HG03060 (cell line): Measurements from ENCODE around the gene KIDINS220.

ENCODE experiments used
- ATAC-seq: cut with Tn5 transposase; IDR thresholded peaks from one replicate; pipeline ENCODE4 v1.9.1; 2021; ENCODE audit warnings: low read depth, moderate number of reproducible peaks; ENCODE audit not compliant: unreplicated experiment

The KIDINS220 gene

DNA sequence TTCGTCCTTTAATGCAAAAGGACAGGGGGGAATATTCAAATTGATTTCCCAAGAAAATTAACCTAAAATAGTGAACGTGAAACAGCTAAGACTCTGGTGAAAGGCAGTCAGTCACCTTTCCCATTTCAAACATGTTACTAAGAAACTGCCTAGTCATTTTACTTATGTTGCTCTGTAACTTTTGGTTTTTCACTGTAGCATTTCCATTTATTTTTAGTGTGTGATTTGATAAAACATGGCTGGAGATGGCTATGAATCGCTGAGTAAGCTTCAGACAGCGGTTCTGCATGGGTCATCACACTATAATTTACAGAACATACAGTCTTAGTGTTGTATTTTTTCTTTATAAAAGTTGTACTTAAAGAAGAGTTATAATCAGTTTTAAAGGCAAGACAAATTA is 16.0 kb upstream of the KIDINS220 start:
- ATAC-seq, result no peak

DNA sequence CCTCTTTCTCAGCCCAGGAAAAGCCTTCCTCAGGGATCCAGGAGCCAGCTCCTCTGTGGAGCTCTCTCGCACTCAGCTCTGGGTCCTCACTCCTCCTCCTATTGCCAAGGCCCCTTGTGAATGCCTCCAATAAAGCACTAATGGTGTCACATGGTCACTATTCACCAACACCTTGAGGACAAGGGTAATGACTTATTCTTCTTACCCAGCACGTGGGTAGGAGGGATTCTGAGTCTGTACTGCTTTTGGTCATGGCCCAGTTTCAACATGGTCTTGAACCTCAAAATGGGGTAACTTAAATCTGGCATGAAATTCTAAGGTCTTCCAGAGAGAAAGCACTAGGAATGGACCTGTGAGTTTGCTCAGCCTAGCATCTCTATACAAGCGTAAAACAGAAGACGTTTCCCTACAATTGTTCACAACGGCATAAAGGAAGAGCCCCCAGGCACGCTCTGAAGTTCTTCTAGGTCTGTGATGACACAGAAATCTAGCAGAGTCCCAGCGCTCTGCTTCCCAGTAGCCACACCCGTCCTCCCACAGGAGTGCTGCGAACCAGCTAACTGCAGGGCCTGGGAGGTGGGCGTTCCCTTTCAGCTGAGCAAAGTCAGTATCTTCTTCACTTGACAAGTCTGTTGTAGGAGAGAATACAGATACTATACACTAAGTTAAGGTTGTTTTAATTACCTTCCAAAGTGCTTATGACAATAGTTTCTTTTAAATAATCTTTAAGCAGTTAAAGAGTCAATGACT is 14.6 kb upstream of the KIDINS220 start:
- no peak for ATAC-seq

DNA sequence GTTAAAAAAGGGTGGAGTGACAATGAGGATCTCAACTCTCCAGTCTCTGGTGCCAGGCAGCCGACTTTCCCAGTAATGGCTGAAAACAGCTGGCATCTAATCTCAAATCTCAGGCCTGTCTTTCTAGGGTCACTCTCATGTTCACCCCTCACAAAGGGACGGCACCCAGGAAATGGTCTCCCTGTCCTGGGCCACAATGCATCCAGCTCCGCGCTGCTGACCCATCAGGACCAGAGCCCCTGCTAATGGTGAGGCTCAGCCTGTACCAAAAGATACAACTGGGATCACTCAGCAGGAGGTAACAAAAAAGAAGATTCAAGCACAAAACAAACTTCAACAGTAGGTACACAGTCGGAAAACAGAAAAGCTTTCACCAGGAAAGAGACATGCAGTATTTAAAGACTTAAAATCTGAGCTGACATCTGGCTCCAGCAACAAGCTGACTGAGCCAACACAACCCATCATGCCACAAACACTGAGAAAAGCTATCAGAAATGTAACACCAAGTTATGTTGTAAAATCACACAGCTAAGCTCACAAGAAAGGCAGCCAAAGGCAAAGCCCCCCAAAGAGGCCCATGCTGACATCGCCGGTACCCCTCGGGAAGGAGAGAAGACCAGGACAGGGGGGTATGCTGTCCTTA is 13.6 kb upstream of the KIDINS220 start:
- ATAC-seq, result no peak

DNA sequence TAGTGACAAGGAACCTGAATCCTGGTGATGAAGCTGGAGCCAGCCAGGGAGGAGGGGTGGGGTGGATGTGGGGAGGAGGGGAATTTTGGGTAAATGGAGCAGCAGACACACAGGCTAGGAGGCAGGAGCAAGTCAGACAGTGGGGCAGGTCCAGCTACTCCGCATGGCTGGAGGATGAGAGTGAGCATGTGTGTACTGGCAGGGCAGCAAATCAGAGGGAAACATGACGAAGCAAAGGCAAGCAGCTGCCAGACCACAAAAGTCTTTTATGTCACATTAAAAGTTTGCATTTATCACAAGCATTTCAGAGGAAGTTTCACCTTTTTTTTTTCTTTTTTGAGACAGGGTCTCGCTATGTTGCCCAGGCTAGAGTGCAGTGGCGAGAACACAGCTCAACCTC is 11.9 kb upstream of the KIDINS220 start:
- ATAC-seq, result no peak

DNA sequence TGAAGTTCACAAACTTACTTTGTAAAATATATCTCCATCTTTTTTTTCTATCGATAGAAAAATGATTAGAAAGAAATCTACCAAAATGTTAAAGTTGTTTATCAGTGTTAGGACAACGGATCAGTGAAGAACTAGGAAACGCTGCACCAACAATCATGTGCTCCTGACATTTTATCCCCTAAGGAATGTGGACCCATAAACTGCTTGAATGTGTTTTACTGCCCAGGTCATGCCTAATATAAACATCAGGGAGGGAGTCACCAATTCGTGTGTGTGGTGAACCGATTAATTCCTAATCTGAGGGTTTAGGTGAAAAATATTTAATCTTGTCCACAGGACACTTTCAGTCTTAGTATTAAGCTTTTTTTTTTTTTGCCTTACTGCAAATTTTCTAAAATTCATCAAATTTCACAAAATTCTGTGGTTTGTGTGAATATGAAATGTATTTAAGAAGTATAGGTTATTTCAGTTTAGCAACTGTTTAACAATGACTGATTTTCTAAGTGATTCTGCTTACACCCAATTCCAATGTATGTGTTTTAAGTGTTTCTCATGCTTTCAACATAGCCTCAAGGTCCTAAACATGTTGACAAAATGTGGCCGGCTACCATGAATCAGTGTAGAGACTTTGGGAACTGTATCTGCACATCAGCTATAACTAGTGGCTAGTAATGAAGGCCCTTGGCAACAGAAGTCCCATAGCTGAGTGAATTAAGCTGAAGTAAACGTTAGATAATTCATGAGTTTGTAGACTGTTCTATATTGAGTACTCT is 11.1 kb upstream of the KIDINS220 start:
- no peak for ATAC-seq

DNA sequence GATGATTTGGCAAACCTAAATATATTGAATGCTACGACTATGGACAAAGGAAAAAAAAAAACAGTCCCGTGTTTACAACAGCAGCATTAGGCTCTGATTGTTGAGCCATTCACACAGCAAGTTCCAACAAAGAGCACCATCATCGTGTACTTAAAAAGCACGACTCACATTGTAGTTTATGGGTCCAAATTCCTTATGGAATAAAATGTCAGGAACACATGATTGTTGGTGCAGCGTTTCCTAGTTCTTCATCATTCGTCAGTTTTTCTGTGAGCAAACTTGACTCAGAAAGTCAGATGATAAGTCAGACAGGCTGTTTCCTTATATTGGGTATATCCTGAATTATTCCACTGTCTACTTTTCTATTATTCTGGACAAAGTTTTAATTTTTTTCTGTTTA is 10.0 kb upstream of the KIDINS220 start:
- ATAC-seq, result no peak

DNA sequence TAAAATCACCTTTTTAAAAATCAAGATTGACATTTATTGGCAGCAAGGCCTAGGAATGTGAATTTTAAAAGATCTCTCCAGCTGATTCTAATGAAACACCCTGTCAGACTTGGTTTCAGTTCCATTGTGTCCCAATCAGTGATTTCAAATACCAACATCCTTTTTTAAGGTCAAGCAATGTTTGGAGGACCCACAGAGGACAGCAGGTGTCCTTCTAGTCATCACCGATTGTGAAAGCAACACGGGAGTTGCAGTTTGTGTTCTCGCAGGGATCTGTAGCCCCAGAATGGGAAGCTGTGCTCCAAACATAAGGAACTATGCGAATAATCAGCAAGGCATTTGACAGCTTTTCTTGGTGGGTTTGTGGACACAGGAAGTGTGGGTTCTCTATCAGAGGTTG is 4.5 kb upstream of the KIDINS220 start:
- ATAC-seq, result no peak

DNA sequence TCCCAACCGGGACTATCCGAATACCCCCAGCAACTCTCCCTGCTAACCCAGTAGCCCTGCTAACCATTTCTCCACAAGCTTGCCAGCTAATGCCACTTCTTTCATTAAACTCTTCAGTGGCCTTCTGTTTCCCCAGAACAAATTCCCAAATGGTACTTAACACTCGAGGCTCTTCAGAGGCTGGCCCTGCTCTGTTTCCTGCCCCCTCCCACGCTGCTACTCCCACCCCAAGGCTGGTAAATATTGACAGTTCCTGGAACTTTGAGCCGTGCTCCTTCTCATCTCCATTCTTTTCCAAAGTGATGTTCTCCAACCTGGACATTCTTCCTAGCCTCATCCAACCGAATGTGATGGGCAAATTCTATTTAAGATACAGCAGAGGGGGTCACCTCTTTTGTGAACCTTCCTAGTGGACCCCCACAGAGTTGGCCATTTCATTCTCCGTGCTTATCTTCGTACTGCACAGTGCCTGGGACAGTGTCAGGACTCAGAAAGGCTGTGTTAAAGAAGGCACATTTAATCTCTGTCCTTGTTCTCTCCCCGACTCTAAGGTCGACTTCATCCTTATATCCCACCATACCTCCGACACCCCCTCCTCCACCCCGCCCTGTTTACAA is 3.2 kb upstream of the KIDINS220 start:
- no peak for ATAC-seq

DNA sequence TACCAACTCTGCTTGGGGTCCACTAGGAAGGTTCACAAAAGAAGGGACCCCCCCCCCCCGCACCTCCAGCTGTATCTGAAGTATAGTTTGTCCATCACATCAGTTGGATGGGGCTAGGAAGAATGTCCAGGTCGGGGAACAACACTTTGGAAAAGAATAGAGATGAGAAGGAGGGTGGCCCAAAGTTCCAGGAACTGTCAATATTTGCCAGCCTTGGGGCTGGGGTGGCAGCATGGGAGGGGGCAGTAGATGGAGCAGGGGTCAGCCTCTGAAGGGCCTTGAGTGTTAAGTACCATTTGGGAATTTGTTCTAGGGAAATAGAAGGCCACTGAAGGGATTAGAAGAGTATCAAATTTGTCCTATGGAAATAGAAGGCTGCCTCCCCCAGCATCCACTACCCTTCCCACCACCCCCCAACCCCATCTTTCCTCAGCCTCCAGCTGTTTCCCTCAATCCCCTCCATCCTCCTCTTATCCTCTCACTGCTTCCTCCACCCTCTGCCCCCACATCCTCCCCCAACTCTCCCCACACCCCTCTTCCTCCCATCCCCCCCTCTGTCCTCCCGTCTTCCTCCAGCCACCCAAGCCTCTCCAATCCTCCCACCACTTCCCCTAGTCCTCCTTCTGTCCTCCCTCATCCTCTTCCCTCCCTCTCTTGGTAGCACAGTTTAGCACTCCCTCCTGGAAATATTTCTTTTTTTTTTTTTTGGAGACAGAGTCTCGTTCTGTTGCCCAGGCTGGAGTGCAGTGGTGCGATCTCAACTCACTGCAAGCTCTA is 2.0 kb upstream of the KIDINS220 start:
- ATAC-seq, result no peak

DNA sequence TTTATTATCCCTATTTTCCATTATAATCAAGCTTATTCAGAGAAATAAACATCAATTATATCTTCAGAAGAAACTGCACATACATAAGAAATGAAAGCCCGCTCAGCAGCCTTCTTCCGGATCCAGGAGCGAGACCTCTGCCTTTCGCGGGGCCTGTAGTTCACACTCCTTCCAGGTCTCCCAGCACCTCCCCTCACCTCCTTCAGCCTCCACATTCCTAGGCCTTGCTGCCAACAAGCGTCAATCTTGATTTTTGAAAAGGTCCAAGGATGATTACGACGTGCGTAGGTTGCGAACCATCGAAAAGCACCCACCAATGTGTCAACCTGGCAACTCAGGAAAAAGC is 355 bp upstream of the KIDINS220 start:
- no peak for ATAC-seq

DNA sequence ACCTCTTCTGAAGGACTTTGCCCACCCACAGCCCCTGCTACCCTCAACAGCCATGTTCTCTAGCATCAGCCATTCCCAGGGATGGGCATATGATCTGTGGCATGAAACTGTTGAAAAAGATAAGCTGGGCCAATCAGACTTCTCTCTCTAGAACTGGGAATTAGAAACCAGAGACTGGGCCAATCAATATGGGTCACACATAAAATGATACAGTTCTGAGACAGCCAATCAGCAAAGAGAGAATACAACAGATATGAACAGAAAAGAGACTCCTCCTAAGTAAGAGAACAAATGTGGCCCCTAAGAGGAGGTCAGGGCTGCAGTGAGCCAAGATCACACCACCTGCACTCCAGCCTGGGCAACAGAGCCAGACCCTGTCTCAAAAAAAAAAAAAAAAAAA is 2.1 kb downstream of the KIDINS220 start:
- ATAC-seq, result no peak

DNA sequence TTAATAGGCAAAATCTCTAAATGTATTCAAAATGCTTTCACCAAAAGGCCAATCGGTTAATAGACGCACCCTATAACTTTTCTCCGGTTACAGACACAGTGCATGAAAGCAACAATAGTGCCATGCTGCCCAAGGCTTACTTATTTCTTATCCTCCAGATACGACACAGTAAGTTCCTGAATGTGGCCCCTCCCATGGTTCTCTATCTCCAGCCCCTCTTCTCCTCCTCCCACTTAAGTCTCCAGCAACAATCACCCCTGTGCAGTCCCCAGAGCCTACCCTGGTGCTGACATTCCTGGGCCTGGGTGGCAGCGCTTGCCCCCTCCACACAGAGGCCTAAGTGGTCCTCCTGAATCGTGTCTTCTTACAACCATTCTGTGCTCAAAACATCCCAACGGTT is 3.6 kb downstream of the KIDINS220 start:
- no peak for ATAC-seq

DNA sequence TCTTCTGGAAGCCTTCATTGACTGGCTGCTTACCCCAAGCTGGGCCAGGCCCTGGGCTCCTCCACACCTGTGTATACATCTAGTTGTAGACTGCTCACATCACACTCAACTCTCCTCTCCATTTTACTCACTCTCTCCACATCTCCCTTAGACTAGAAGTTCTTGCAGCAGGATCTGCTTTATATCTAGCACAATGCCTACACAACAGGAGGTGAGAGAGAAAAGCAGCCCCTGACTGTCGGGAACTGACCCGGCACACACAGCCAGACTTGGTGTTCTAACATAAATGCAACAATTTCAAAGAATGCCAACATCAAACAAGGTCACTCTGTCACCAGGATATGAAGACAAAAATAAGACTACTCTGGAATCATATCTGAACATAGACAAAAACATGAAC is 5.9 kb downstream of the KIDINS220 start:
- ATAC-seq, result no peak

DNA sequence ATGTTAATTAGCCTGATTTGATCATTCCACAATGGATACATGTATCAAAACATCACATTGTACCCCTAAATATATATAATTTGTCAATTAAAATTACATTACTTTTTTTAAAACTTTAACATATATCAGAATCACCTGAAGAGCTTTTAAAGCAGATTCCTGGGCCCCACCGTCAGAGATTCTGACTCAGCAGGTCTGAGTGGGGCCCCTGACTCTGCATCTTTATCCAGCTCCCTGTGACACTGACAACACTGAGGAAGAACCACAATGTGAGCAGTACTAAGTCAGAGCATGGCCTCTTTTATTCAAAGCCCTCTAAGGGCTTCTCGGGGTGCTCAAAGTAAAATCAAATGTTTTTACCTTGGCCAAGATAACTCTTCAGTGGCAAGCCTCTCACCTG is 9.7 kb downstream of the KIDINS220 start:
- no peak for ATAC-seq

DNA sequence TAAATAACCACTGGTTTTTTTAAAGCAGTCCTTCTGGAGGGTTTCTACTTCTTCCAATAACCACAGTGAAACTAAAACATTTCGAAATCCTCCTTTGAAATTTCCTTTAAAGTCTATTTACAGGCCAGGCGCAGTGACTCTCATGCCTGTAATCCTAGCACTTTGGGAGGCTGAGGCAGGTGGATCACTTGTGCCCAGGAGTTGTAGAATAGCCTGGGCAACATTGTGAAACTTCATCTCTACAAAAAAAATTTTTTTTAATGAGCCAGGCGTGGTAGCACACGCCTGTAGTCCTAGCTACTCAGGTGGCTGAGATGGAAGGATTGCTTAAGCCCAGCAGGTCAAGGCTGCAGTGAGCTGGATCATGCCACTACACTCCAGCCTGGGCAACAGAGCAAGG is 15.2 kb downstream of the KIDINS220 start:
- ATAC-seq, result no peak

DNA sequence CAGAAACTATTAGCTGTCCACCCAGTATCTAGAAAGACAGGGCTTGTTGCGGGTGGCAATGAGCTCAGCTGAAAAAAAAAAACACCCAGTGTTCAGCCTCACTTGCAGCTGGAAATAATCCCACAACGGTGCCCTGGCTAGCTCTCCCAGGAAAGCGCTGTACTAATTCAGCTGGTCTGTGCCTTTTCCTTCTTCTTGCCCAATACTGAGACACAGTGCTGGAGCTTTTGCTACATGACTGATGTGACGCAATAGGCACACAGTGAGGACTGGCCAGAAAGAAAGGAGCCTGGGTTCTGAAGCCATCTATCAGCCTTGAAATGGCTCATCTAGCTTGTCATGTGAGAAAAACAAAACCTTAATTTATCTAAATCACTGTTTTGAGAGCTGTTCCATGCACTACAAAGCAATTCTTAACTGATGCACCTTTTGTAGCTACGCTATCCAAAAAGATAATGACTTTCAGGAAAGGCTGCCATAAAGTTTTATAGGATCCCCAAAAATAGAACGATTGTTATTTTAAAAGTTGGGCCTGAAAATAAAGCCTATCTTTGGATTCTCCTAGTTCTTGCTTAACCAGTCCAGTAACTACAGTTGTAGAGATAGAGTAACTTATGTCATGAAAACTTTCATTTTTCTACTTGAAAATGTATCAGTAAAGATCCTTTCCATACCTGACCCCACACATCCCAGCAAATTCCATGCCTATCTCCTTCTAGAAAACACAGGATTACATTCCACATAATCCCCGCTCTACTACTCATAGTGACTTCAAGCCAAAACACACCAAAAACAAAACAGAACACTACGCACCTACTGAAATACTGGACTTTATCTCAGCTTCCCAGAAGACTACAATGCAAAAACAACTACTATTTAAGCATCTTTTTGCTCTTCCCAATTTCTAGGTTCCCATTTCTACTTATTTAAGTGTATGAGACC is 15.9 kb downstream of the KIDINS220 start:
- ATAC-seq, result no peak

DNA sequence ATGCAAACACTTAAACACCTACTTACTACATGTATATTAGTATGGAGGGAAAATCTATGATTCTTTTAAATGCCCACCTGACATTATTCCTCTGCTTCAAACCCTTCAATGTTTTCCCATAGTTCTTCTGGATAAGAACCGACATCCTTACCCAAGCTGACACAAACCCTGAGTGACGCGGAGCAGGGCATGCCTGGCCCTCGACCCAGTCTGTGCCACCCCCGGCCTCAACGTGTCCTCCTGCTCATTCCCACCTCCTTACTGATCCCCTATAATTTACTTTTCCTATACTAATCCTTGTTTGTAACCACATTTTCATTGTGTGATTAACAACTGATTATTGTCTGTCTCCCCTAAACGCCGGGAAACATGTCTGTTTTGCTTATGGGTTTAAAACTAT is 17.5 kb downstream of the KIDINS220 start:
- ATAC-seq, result no peak

DNA sequence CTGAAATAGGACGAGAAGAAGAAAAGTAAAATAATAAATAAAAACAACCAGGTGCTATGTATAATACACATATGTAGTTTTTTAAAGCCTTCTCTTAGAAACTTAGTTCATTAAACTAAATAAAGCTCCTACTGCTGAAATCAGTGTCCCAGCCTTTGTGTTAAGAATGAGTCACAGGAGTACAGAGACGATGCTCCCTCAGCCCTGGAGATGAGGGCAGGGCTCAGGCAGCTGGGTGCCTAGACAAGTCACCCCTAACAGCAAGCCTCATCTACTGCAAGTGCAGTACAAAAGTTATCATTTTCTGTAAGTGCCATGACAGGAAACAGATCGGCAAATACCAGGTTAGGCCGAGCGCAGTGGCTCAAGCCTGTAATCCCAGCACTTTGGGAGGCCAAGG is 18.2 kb downstream of the KIDINS220 start:
- ATAC-seq, result no peak

DNA sequence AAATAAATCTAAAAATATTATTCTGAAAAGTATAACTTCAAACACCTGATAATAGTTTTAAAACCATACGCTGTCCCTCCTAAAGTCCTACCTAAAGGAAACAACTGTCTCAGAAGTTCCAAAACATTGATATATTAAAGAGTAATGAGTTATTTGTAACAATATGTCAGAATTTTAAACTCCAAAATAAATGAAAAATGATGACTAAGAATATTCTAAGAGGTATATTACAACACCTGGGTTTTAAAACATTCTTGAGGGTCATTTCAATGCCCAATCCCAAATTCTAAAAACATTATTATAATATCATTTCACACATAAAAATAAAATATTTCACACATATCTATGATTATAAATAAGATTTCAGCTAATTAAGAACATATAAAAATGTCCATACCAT is 20.2 kb downstream of the KIDINS220 start:
- ATAC-seq, result no peak
